Hepatic stellate cell (primary cell): ENCODE measurements around the gene HOXD11.

Experiments
- DNase-seq: peaks from one replicate; pipeline ENCODE4 v3.0.0; 2011; ENCODE audit warnings: low spot score

Gene HOXD11

DNA sequence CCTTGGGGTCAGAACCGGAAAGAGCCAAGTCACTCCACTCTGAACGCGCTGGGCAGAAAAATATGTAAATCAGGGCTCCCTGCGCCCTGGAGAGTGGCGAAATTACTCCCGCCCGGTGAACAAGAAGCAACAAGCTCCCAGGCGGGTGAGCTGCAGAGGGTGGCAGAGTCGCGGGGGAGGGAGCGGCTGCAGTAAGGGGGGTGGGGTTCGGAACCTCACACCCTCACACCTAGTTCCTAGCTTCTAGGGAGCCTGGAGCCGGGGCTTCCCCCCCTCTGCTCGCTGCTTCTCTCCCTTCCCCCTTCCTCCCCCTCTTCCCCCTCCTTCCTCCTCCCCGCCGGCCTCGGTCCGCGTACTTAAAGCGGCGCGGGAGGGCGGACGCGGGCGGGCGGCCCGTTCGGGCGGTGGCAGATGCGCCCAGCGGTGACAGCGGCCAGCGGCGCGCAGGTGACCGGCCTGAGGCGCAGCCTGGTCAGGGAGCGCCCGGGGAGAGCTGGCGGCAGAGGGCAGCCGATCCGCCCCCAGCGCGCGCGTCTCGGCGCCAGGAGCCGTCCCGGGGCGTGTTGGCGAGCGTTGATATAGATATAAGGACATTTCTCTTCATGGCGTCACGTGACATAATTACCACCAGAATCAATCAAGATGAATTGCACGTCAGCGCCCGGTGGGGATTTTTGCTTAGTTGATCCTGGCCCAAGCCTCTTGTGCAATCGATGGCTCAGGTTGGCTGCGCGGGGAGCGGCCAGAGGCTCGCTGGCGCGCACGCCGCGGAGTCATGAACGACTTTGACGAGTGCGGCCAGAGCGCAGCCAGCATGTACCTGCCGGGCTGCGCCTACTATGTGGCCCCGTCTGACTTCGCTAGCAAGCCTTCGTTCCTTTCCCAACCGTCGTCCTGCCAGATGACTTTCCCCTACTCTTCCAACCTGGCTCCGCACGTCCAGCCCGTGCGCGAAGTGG, at the start of gene HOXD11:
HOXD11 (plus strand) TSS at position 700 of the 959 bp plus-strand sequence; CDS start at position 776, 76 bp downstream.
- DNase-seq: no peak

GRCh38 chr2:176063958-176064357, 43.1 kb upstream of the HOXD11 start:
- DNase-seq: no peak

GRCh38 chr2:176066645-176067588, 40.2 kb upstream of the HOXD11 start:
- no peak for DNase-seq

DNA sequence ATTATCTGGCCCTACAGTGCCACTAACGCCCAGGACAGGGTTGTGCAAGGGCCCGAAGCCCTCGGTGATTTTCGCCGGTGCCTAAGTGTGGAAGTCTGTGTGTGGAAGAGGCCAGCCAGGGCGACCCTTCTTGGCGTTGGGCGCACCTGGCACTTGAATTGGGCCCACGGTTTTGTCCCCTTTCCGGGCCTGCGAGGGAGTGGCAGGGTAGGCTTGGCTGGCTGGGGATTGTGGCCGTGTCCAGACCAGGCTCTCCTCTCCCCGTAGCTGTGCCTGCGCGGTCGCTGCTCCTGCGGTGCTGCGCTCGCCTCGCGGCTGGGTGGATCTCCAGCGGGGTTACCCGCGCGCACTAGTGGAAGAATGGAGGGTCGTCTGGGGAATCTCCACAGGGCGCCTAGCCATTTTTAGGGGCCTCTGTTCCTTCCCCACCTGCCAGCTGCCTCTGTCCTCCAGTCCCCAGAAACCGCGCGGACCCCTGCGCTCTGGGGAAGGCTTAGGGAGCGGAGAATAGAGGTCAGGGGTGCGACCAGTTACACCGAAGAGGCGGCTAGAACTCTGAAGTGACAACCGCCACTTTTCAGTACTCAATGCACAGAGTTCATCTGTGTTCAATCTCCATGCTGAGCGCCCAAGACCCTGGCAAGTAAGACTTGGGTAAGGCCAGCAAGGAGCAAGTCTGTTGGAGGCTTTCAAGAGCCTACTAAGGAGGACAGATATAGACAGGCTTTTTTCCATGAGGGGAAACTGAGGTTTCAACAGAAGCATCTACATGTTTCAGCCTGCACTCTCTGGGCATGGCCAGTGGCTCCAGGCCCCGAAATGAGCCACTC, 39.3 kb upstream of the HOXD11 start:
- DNase-seq: no peak

DNA sequence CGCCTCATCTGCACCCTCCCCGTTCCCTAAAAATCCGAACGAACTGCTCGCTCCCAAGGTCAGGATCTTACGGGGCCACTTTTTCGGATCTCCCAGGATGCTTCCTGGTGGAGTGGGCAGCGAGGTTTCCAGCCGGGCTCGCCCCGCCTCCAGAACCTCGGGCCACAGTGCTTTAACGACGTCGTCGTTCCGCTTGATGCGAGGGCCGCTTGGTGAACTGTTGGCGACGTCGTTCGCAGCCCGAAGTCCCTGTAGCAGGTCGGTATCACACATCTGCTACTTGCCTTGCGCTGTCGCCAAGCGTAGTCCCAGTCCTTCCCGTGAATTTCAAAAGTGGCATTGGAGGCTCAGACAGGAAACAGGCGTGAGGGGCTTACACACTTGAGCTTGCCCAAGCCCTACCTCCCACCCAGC, 38.7 kb upstream of the HOXD11 start:
- DNase-seq: no peak

DNA sequence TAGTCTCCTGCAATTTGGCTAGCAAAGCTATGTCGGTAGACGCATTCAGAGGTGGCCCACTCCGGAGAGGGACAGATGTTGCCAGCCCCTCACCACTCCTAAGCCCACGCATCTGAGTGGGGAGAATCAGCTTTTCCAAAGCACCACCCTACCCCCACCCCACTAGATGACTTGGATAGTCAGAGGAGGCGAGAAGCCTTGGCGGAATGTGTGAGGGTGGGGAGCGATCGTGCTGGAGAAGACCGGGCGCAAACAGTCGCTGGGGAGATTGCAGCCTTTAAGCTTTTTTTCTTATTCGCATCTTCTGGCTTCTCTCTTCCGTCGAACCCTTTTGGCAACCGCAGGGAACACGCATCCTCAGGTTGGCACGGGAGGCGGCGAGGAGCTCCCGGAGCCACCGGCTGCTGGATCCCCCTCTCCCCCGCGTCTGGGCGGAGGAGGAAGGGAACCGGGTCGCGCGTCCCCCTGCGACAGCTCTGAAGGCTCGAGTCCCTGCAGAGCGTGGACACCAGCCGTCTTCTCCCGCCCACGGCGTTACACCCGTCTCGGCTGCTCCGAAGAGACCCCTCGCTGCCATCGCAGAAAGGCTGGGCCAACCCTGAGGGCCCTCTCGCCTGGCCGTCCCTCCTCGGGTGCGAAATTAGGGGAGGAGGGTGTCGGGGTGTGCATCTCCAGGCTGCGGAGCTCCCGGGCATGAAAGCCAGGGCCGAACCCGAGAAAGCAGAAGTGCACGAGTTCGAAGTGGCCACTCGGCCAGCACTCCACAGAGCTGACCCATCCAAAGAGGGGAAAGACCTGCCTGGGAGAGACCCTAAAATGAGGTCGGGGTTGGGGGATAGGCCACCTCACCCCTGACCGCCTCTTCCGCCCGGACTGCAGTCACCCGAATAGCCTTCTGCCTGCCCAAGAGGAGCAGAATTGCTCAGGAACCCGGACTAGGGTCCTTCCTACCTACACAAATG, 35.5 kb upstream of the HOXD11 start:
- DNase-seq: no peak

GRCh38 chr2:176072292-176072669, 34.8 kb upstream of the HOXD11 start:
- no peak for DNase-seq

- DNase-seq: no peak
Measured at GRCh38 chr2:176072951-176073904, 33.9 kb upstream of the HOXD11 start.

DNA sequence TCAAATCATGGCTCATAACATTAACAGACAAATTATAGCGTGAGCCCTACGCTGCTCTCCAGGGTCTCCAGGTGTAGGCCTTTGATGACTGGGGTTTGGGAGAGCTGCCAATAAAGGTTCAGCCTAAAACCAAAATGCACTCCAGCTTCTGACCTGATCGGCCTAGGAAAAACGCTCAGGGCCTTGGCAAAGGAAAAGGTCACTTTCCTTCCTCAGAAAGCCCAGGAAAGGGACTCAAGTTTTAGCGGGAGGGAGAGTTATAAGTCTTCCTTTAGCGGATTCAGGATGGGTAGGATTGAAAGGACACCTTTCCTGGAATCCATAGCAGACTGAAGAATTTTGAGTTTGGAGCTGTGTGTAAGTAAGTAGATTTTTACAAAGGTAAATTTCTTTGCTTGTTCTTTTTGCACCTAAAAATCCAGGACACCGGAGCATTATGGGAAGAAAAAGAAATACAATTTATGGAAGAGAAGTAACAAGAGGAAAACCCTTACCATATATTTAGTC, 32.1 kb upstream of the HOXD11 start:
- DNase-seq: no peak

DNA sequence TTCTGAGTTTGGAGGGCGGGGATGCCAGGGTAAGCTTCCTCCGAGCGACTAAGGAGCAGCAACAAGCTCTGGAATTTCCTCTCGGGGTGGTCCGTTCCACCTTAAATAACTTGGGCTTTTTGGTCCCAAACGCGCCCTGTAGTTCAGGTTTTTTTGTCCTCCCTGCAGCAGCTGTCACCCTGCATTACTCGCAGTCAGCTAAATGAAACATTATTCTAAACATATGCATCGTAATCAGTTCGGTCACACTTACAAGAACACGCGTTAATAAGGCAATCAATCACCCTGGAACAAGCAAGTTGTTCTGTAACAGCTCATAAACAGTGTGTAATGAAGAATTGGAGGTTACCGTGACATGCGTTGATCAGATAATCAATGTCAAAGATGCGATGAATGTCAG, 31.6 kb upstream of the HOXD11 start:
- DNase-seq: no peak

GRCh38 chr2:176076063-176076462, 31.0 kb upstream of the HOXD11 start:
- no peak for DNase-seq

DNA sequence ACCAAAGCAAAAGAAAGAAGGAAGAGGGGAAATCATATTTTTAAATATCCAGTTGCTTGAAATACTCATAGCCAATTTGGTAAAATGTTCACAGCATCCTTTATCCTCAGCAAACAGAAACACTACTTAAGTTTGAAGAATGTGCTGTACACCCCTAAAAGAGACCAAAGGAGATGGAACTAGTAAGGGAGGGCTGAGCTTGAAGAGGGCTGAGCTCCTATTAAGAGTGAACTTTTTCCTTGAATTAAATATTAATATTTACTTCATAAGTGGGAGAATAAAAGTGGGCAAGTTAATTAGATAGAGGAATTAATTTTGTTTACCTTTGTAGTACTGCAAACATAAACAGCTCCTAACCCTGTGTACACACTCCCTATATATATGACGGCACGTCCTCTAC, 30.3 kb upstream of the HOXD11 start:
- DNase-seq: no peak

DNA sequence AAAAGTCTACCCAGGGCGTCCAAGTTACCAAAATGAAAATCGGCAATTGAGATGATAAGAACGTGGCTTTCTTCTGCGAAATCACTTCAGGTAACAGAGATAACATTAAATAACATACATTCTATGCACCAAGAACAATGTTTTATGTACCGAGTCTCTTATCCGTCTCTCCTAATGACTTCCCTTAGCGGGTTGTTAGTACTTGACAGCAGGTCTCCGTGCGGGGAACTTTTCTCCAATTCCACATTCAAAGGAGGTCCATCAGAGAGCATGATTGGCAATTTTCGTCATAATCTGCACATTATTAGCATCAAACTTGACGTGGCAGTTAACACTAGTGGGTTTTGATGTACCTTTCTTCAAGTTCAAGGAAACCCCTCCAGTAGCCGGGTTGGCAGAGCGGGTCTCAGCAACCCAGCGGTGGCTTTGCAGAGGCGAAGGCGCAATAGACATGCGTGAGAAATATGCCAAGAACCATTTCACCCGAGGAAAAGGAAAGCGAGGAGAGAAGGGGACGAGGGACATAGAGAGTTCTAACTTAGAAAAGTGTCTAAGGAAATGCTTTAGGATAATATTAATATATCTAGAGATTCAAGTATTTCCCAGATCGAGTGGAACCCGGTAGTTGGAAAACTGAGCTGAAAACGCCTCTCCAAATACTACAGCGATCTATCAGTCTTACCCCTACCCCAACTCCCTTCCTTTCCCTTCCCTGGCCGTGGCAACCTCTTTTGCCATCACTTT, 28.4 kb upstream of the HOXD11 start:
- DNase-seq: no peak

- no peak for DNase-seq
Measured at GRCh38 chr2:176079285-176079830, 27.7 kb upstream of the HOXD11 start.

GRCh38 chr2:176079831-176080539, 27.1 kb upstream of the HOXD11 start:
- no peak for DNase-seq

DNA sequence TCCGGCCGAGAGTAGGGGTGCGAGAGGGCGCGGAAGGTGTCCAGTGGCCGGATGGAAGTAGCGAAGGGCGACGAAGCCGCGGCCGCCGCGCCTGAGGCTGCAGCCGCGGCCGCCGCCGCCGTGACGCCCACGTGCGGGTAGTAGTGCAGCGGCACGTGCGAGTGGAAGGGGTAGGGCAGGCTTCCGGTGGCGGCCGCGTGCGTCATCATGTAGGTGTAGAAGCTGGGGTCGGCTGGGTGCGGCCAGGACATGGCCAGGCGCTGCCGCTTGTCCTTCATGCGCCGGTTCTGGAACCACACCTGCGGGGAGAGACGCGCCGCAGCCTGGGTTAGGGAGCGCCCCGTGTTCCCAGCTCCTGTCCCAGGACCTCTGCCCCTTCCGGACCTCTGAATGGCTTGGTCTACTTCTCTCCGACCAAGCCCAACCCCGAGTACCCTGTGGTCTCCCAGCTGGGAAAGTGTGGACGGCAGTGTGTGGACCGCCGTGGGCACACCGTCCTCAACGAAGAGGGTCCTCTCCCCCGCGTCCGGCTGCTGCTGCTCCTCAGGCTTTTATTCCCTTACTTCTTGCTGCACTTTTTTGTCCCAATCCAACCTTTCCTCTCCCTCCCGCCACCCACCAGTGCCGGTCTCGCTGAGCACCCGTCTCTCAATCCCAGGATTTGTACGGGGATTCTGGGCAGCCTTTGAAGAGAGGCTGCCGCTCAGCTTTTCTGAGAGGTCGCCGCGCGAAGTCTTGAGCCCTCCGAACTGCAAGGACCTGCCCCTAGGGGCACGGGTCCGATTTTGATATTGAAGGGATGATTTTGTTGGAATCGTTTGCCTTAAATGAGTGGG, 26.3 kb upstream of the HOXD11 start:
- DNase-seq: no peak

GRCh38 chr2:176081376-176081836, 25.7 kb upstream of the HOXD11 start:
- no peak for DNase-seq
